GM18909 (cell line): Measurements from ENCODE around the gene MAN1B1.
"Not testable (repeated sequence)": the region's sequence is repeated elsewhere in the genome, so short reads cannot be mapped to it uniquely, and the experiment has no call there.

ENCODE experiments used
- ATAC-seq: cut with Tn5 transposase; IDR thresholded peaks from one replicate; pipeline ENCODE4 v1.9.1; 2021; ENCODE audit warnings: mild to moderate bottlenecking; ENCODE audit not compliant: unreplicated experiment, poor library complexity

The MAN1B1 gene

DNA sequence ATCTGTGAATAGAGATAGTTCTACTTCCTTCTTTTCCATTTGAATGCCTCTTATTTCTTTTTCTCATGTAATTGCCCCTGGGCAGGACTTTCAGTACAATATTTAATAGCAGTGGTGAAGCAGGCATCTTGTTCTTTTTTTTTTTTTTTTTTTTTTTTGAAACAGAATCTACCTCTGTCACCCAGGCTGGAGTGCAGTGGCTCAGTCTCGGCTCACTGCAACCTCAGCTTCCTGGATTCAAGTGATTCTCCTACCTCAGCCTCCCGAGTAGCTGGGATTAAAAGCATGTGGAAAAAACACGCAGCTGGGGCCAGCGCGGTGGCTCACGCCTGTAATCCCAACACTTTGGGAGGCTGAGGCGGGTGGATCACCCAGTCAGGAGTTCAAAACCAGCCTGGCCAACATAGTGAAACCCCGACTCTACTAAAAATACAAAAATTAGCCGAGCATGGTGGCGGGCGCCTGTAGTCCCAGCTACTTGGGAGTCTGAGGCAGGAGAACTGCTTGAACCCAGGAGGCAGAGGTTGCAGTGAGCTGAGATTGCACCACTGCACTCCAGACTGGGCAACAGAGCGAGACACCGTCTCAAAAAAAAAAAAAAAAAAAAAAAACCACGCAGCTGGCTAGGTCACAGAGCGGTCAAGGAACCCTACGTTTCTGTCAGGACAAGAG is 36.1 kb downstream of the MAN1B1 start:
- not testable (repeated sequence) for ATAC-seq

DNA sequence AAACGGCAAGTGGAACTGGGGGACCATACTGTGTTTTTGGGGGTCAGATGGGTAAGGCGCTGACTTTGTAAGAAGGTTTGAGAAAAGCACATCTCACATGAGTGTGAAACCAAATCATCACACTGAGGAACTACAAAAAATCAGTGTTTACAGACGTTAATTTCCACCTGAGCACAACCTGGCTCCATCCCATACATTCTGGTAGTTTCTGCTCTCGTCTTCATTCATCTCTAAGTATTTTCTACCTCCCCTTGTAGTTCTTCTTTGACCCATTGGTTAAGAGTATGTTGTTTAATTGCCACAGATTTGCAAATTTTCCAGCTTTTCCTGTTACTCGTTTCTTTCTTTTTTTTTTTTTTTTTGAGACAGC is 36.7 kb downstream of the MAN1B1 start:
- ATAC-seq: peak; percentile 52

DNA sequence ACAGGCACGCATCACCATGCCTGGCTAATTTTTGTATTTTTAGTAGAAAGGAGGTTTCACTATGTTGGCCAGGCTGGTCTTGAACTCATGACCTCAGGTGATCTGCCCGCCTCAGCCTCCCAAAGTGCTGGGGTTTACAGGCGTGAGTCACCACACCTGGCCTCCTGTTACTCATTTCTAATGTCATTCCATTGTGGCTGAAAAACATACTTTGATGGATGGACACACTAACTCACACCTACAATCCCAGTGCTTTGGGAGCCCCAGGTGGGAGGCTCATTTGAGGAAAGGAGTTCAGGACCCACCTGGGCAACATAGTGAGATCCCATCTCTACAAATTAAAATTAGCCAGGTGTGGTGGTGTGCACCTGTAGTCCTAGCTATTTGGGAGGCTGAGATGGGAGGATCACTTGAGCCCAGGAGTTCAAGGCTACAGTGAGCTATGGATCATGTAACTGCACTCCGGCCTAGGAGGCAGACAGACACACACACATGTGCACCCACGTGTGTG is 37.2 kb downstream of the MAN1B1 start:
- ATAC-seq: not testable (repeated sequence)

DNA sequence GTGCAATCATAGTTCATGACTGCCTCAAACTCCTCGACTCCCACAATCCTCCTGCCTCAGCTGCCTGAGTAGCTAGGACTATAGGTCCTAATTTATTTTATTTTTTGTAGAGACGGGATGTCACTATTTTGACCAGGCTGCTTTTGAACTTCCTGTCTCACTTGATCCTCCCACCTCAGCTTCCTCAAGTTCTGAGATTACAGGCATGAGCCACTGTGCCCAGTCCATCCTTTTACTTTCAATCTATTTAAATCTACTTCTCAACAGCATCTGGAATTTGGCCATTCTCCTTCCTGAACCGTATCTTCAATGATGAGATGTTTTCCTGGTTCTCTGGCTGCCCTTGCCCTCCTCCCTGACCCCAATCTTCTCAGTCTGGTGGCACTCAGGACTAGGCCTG is 40.0 kb downstream of the MAN1B1 start:
- no peak for ATAC-seq

DNA sequence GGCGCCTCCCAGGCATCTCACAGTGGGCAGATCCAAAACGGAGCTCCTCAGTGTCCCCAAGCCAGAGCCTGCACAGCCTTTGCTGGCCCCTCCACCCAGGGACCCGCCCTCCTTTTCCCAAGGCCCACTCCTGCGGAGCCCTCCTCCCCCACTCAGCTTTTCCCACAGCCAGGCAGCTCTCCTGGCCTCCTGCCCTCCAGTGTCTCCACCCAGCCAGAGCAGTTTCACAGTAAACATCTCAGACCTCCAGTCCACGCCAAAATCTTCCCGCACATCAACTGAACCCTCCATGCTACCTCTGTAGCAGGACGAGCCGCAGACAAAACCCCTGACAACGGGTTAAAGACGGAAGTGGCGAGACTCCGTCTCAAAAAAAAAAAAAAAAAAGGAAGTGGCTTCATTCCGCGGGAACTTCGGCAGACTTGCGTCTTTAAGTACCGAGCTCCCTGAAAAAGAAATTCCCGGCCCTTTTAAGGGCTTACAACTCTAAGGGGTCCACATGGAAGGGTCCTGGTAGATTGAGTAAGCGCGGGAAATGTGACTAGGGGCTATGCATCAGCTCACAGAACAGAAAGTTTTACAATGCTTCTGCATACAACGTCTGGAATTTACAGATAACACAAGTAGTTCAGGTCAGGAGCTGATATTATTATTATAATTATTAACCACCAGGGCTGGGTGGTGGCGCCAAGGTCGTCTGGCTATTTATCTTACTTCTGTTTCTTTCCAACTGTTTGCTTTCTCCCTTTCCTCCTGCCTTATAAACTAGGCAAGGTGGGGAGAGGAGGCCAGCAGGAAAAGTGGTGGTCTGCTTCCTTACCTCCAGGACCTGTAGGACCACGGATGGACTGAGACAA is 40.7 kb downstream of the MAN1B1 start:
- ATAC-seq: no peak

DNA sequence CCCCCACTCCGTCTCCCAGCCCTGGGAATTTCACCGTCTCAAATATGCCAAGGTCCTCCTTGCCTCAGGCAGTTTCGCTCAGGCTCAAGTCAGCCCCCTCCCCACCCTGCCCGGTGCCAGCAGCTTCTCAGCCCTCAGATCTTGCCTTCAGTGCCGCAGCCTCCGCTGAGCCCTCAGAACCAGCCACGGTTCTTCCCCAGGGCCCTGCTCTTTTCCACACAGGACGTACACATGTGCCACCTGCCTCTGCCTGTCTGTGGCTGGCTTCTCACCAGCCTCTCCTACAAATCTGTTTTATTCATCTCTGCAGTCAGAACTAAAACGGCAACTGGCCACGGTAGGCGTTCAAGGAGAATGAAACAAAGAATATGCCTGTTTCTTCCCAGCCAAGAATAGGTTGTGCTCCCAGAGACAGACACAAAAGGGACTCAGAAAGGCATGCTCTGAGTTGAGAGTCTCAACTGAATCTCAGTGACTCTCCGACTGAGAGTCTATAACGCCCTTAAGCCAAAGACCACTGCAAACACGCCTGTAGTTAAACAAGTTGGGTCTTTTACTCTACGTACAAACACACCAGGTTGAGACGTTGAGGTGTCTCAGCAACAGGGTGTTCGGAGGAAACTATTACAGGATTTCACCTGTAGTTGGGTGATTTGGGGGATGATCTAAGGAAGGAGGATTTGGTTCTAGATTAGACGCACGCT is 41.5 kb downstream of the MAN1B1 start:
- ATAC-seq: no peak

DNA sequence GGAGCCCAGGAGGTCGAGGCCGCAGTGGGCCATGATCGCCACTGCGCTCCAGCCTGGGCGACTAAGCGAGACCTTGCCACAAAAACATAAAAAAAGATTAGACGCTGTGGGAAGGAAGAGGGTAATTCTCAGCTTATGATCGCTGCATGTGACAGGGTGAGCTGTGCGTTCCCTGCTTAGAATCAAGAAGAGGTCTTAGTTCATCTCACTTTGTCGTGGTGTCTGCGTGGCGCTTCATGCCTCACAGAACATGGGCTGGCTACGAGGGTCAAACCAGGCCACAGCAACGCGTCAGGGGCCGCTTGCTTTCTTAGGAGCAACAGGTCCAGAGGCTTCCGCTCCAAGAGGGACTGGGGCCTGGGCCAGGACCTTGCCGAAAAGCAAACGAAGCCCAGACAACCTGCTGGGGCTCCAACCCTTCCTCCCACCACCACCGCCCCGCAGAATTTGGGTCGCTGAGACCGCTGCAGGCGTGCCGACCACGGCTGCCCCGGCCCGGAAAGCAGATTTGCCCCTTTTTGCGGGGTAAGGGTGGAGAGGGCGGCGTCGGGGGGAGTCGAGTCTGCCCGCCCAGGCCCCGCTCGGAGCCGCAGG is 42.2 kb downstream of the MAN1B1 start:
- peak; percentile 11 for ATAC-seq

DNA sequence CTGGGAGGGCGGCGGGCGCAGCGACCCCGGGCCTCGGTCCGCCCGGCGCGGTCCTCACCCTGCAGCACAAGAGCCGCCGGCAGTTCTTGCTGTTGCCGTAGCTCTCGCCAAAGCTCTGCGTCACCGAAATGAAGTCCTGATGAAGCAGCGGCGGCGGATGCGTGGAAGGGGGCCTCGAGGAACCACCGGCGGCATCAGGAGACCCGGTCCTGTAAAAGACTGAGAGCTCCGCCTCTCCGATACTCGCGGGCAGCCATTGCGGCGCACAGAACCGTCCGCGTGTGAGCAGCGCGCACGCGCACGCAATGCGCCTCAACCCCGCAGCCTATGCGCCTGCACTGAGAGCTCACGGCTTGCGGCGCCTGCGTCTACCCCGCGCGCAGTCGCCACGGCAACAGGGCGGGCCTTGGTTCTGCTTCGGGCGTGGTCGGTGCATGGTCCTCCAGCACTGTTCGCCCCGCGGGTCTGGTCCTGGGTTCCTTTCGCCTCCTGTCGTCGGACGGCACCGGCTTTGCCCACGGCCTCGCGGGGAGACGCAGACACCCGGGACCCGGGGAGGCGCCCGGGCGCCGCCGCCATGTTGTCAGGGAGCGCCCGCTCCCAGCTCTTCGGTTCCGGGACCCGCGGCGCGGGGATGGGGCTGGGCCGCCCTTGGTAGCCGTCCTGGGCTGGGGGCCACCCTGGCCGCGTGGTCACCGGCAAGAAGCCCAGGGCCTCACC is 42.8 kb downstream of the MAN1B1 start:
- ATAC-seq: peak; percentile 80

DNA sequence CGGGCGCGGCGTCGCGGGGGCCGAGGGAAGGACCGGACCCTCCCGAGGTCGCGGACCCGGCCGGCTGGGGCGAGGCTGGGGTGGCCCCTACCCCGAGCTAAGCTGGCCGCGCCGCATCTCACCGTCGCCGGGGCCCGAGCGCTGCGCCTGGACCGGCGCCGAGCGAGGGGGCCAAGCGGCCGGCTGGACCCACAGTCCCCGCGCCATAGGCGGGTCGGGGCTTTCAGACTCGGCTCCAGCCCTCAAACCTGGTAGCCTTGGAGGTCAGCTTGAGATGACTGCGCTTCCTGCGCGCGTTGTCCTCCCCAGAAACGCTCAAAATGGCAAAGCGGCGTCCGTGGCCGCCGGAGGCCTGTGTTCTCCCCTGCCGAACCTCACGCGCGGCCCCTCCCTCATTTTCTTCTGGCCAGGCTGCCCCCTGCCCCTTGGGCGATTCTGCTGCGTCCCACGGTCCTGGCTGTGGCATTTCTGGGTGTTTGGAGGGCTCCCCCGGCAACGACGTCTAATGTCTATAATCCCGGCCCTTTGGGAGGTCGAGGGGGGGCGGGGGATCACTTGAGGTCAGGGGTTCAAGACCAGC is 43.5 kb downstream of the MAN1B1 start:
- peak; percentile 4 for ATAC-seq

DNA sequence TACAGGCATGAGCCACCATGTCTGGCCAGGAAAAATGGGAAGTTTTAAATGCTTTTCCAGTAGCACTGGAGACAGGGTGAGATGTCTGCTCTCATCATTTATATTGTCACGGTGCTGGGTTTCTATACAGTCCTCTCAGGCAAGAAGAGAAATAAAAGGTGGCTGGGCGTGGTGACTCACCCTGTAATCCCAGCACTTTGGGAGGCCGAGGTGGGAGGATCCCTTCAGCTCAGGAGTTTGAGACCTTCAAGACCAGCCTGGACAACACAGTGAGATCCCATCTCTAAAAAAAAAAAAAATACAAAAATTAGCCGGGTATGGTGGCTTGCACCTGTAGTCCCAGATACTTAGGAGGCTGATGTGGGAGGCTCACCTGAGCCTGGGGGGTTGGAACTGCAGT is 47.4 kb downstream of the MAN1B1 start:
- ATAC-seq: no peak

DNA sequence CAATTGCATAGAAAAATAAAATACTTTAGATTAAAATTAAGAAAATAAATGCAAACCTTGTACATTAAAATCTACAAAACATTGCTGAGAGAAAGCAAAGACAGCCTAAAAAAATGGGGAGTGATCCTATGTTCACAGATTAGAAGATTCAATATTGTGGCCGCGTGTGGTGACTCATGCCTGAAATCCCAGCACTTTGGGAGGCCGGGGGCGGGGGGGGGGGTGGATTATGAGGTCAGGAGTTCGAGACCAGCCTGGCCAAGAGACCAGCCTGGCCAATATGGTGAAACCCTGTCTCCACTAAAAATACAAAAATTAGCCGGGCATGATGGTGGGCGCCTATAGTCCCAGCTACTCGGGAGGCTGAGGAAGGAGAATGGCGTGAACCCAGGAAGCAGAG is 48.4 kb downstream of the MAN1B1 start:
- ATAC-seq: not testable (repeated sequence)

DNA sequence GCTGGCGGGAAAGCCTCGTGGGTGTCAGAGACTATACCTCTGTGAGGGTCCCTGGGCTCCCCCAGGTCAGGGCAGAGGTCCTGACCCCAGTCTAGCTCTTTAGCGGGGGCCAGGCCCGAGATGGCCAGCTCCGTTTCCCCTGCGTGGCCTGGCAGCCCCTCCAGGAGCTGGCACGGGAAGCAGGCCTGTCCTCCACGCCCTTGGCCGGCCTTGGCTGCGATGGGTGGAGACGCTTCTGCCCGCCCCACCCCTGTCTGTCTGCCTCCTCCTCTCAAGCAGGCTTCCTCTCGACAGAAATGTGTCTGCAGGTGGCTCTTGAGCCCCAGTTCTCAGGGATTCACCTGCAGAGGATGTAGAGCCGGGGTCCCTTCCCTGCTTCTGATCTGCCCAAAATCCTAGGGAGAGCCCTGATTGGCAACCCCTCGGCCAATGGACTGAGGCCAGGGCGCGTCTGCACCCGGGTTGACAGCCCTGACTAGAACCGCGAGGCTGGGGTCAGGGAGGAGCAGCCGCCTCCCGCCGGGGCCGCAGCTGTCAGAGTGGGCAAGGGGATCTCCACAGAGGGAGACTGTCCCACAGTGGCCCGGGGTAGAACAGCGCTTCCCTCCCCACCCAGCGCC is 49.6 kb downstream of the MAN1B1 start:
- ATAC-seq: no peak

DNA sequence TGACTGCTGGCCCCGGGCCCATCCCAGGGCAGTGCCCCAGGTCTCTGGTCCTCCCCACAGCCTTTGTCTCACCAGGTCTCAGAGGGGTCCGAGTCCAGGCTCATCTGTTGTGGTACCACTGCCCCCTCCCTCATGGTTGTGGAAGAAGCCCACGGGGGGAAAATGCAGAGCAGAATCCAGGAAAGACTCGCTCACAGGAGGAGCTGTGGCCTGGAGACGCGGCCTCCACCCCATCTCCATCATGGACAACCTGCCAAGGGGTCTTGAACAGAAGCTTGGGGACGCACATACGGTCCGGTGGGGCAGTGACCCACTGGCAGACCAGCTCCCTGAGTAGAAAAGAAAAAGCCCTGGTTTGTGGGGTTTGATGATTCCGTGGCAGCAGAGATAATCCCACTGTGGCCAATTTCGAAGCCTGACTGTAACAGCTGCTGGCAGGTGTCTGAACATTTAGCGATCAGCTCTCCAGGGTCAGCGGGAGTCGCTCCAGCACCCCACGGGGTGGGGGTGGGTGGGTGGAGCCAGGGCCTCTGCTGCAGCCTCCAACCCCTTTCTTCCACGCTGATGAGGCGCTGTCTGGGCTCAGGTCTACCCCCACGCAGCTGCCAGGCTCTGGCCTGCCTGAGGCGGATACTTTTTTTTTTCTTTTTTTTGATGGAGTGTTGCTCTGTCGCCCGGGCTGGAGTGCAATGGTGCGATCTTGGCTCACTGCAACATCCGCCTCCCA is 50.3 kb downstream of the MAN1B1 start:
- no peak for ATAC-seq

DNA sequence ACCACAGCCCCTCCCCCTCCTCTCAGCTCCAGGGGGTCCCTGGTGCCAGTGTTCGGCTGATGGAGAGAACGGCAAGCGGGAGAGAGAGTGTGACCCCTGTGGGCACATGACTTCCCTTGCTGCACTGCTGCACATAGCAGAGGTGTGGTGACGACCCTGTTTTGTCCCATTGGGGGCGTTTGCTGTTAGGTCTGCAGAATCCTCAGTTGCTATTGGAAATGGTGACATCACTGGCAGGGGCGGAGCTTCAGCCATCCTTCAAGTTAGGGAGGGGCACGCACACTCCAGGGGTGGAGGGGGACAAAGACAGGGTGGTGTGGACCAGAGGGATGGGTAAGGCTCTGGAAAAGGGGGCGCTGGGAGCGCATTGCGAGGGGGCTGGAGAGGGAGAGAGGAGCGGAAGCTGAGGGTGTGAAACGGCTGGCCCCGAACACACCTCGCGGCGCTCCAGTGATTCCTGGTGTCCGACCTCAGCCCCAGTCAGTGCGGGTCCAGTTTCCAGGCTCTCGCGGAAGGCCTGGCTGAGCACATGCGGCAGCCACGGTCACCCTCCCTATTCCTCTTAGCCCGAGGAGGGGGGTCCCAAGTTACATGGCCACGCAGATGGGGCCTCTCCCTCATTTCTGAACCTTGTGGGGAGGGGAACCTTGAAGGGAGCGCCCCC is 51.4 kb downstream of the MAN1B1 start:
- ATAC-seq: no peak

DNA sequence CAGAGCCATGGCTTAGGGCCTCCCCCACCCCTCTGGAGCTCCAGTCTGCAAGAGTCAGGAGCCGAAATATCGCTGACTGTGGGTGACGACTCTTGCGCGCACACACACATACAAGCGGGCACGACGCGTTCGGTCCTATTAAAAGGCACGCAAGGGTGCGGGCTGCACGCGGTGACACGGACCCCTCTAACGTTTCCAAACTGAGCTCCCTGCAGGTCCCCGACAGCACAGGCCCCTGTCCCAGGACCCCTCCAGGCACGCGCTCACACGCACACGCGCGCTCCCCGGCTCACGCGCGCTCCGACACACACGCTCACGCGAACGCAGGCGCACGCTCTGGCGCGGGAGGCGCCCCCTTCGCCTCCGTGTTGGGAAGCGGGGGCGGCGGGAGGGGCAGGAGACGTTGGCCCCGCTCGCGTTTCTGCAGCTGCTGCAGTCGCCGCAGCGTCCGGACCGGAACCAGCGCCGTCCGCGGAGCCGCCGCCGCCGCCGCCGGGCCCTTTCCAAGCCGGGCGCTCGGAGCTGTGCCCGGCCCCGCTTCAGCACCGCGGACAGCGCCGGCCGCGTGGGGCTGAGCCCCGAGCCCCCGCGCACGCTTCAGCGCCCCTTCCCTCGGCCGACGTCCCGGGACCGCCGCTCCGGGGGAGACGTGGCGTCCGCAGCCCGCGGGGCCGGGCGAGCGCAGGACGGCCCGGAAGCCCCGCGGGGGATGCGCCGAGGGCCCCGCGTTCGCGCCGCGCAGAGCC is 52.1 kb downstream of the MAN1B1 start, which contains the start of gene GRIN1:
Gene GRIN1 (plus strand): TSS at position 433 of the 746 bp plus-strand sequence. CDS start 333 bp downstream, outside the sequence.
- ATAC-seq: no peak

DNA sequence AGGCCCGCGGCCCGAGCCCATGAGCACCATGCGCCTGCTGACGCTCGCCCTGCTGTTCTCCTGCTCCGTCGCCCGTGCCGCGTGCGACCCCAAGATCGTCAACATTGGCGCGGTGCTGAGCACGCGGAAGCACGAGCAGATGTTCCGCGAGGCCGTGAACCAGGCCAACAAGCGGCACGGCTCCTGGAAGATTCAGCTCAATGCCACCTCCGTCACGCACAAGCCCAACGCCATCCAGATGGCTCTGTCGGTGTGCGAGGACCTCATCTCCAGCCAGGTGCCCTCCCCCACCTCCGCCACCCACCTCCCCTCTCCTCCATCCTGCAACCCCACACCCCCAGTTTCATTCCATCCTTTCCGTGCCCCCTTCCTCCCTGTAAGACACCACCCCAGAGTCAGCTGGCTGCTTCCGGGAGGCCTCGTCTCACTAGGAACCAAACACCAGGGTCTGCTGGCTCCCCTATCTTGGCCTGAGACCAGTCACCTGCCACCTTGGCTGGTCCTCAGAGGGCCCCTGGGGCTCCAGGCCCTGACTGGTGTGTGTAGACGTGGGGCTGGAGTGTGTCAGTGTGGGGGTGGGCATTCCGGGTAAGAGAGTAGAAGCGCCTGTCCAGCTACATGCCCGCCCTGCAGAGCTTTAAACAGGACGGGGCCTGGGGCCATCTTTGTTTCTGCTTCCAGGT is 52.8 kb downstream of the MAN1B1 start:
- ATAC-seq: no peak
